CD14-positive monocyte (primary cell): ENCODE measurements around the gene S100A14. TPM values are rescaled to one million over a fixed set of nuclear protein-coding genes. Genes with fewer than 3 reads are reported as not detected.

Experiments
- DNase-seq, 3 donors: peaks; one replicate each; pipeline ENCODE4 v3.0.0-alpha.2; 2011 to 2022
- H2AFZ ChIP-seq: 2 replicates; pipeline ENCODE4 v1.6.0; 2012; ENCODE audit warnings: mild to moderate bottlenecking, low read depth, low read length, inconsistent platforms; ENCODE audit not compliant: insufficient read depth, poor library complexity, severe bottlenecking
- H3K27ac ChIP-seq, 2 donors: 1 replicate in 1 of 2; 2 replicates in 1 of 2; pipeline ENCODE4 v1.5.1; 2012 to 2013; ENCODE audit warnings: low read length in 2 of 2, control low read depth in 1 of 2, inconsistent platforms in 1 of 2, low read depth in 1 of 2, mild to moderate bottlenecking in 1 of 2
- H3K27me3 ChIP-seq, 2 donors: one replicate each; pipeline versions ENCODE4 v1.6.0 to v1.6.1; 2011 to 2013; ENCODE audit warnings: low read length in 2 of 2; ENCODE audit not compliant: control insufficient read depth in 2 of 2, insufficient read depth in 2 of 2
- H3K36me3 ChIP-seq, 2 donors: replicated peaks in 1 of 2; 1 replicate in 1 of 2; 2 replicates in 1 of 2; pipeline versions ENCODE4 v1.5.1 to v1.6.1; 2012 to 2013; ENCODE audit warnings: low read length in 2 of 2, control low read depth in 1 of 2, inconsistent platforms in 1 of 2, mild to moderate bottlenecking in 1 of 2; ENCODE audit not compliant: insufficient read depth in 2 of 2, control insufficient read depth in 1 of 2
- H3K4me1 ChIP-seq, 2 donors: 1 replicate in 1 of 2; 2 replicates in 1 of 2; pipeline versions ENCODE4 v1.5.1 to v1.6.1; 2012 to 2013; ENCODE audit warnings: low read length in 2 of 2, control low read depth in 1 of 2, inconsistent platforms in 1 of 2, mild to moderate bottlenecking in 1 of 2, moderate library complexity in 1 of 2; ENCODE audit not compliant: insufficient read depth in 2 of 2, control insufficient read depth in 1 of 2
- H3K4me2 ChIP-seq: replicated peaks from 2 replicates; pipeline ENCODE3; 2012; ENCODE audit warnings: low read length, moderate library complexity, mild to moderate bottlenecking; ENCODE audit not compliant: poor library complexity, severe bottlenecking; ENCODE audit errors: extremely low read depth
- H3K4me3 ChIP-seq, 3 experiments: fragments of 200-600 bp in 1 of 3; sonication (generic) in 1 of 3; replicated peaks in 1 of 3; 1 replicate in 2 of 3; 2 replicates in 1 of 3; pipeline ENCODE4 v1.5.1; 2011 to 2013; ENCODE audit warnings: low read length in 3 of 3, mild to moderate bottlenecking in 3 of 3, control low read depth in 2 of 3, low read depth in 2 of 3, inconsistent platforms in 1 of 3, moderate library complexity in 1 of 3
- H3K79me2 ChIP-seq: 2 replicates; pipeline ENCODE4 v1.6.0; 2012; ENCODE audit warnings: mild to moderate bottlenecking, control low read depth, inconsistent platforms, low read length, moderate library complexity; ENCODE audit not compliant: insufficient read depth
- H3K9ac ChIP-seq: 2 replicates; pipeline ENCODE4 v1.6.0; 2017; ENCODE audit warnings: low read length, mild to moderate bottlenecking; ENCODE audit not compliant: insufficient read depth, poor library complexity, severe bottlenecking
- H3K9me3 ChIP-seq, 2 donors: replicated peaks in 1 of 2; 1 replicate in 1 of 2; 2 replicates in 1 of 2; pipeline versions ENCODE4 v1.5.1 to v1.6.1; 2012 to 2013; ENCODE audit warnings: low read length in 2 of 2, control low read depth in 1 of 2; ENCODE audit not compliant: control insufficient read depth in 1 of 2, insufficient read depth in 1 of 2
- H4K20me1 ChIP-seq: 2 replicates; pipeline ENCODE4 v1.6.0; 2012; ENCODE audit warnings: mild to moderate bottlenecking, low read length, control low read depth, moderate library complexity; ENCODE audit not compliant: insufficient read depth
- H3K27ac Mint-ChIP-seq, 7 donors: one replicate each; pipeline ENCODE4 v1.8.0; 2020; ENCODE audit warnings: mild to moderate bottlenecking in 7 of 7, mixed read lengths in 7 of 7, moderate library complexity in 6 of 7, inconsistent platforms in 2 of 7
- H3K27me3 Mint-ChIP-seq, 3 donors: one replicate each; pipeline ENCODE4 v1.8.0; 2021 to 2022; ENCODE audit warnings: low read depth in 3 of 3, mild to moderate bottlenecking in 3 of 3, mixed read lengths in 3 of 3, moderate library complexity in 3 of 3, inconsistent platforms in 1 of 3
- H3K36me3 Mint-ChIP-seq, 2 donors: one replicate each; pipeline ENCODE4 v1.8.0; 2020; ENCODE audit warnings: mixed read lengths in 2 of 2, inconsistent platforms in 1 of 2, mild to moderate bottlenecking in 1 of 2
- H3K4me1 Mint-ChIP-seq: one replicate; pipeline ENCODE4 v1.8.0; 2020; ENCODE audit warnings: mild to moderate bottlenecking, mixed read lengths
- H3K4me3 Mint-ChIP-seq, 2 donors: one replicate each; pipeline ENCODE4 v1.8.0; 2020; ENCODE audit warnings: mild to moderate bottlenecking in 2 of 2, mixed read lengths in 2 of 2, moderate library complexity in 1 of 2
- H3K9me3 Mint-ChIP-seq, 7 donors: one replicate each; pipeline ENCODE4 v1.8.0; 2020 to 2022; ENCODE audit warnings: mixed read lengths in 7 of 7, mild to moderate bottlenecking in 6 of 7, moderate library complexity in 6 of 7, inconsistent platforms in 2 of 7
- WGBS: methylation state at CpG from one replicate; pipeline ENCODE4 v1.1.5; 2013; ENCODE audit warnings: missing lambda C conversion rate; ENCODE audit not compliant: insufficient coverage; 5-methylcytosine and 5-hydroxymethylcytosine counted together
- intact Hi-C, 2 donors: fragments of 100-400 bp; cut with micrococcal nuclease; formaldehyde crosslinking; loops; one replicate each; pipeline versions ENCODE4 v1.15.0 to v1.15.1; 2023
- polyA plus RNA-seq, 3 donors: library from polyadenylated mRNA; depleted of rRNA in 1 of 3; unstranded in 2 of 3; stranded (reverse) in 1 of 3; fragments of 300-500 nt in 2 of 3; fragments of >200 nt in 1 of 3; fragmentation: Illumina TruSeq in 2 of 3; gene quantifications; 1 replicate in 2 of 3; 2 replicates in 1 of 3; pipeline ENCODE4 v1.2.3, GENCODE V29; 2012 to 2021
- TF ChIP-seq, protein P1 (sequence below): fragments of 200-600 bp; IDR thresholded peaks from one replicate; pipeline ENCODE4 v1.8.0; 2022; ENCODE audit warnings: antibody characterized with exemption, mild to moderate bottlenecking

The S100A14 gene
- polyA plus RNA-seq, 3 donors = 0.08 TPM; not detected in 2

DNA sequence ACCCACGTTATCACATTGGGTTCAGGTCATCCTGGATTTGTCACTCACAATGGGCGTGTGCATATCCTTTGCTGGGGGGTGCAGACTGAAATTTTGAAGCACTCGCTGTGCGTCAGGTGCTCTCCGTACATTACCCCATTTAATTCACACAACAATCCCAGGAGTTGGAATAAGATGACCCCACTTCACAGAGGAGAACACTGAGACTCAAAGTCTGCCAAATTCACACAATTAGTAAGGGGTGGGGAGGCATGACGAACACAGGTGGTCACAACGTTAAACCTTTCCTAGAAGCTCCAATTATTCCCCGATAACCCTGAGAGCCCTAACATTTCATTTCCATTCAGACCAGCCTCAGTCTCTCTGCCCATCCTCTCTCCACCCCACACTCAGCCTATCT lies 46.7 kb downstream of the S100A14 start:
- Histone ChIP-seq H3K9me3 (no peaks in the 10 kb centered on the region), H3K9ac (no peak overlapping the region), H3K36me3 (no peaks in the 10 kb centered on the region), H4K20me1 (no peaks in the 10 kb centered on the region), H3K27ac (no peak overlapping the region), H3K4me2 (no peak overlapping the region), H3K79me2 (peaks cover 13% of the 10 kb centered on the region), H2AFZ (no peak overlapping the region), H3K4me1 (peaks cover 68% of the 10 kb centered on the region in 2 donors), H3K4me3 (no peak overlapping the region), H3K27me3 (no peaks in the 10 kb centered on the region)
- no peaks in the 10 kb centered on the region for H3K9me3 Mint-ChIP-seq
- H3K4me1 Mint-ChIP-seq = peaks cover 66% of the 10 kb centered on the region
- 92% methylated on average over 4 of the region's 8 CpGs for WGBS
- H3K27me3 Mint-ChIP-seq = peaks cover 0 to 8% (median 2%) of the 10 kb centered on the region in 3 donors
- TF ChIP-seq, protein P1, sequence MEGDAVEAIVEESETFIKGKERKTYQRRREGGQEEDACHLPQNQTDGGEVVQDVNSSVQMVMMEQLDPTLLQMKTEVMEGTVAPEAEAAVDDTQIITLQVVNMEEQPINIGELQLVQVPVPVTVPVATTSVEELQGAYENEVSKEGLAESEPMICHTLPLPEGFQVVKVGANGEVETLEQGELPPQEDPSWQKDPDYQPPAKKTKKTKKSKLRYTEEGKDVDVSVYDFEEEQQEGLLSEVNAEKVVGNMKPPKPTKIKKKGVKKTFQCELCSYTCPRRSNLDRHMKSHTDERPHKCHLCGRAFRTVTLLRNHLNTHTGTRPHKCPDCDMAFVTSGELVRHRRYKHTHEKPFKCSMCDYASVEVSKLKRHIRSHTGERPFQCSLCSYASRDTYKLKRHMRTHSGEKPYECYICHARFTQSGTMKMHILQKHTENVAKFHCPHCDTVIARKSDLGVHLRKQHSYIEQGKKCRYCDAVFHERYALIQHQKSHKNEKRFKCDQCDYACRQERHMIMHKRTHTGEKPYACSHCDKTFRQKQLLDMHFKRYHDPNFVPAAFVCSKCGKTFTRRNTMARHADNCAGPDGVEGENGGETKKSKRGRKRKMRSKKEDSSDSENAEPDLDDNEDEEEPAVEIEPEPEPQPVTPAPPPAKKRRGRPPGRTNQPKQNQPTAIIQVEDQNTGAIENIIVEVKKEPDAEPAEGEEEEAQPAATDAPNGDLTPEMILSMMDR = no peak
- intact Hi-C loops = loop anchor here (5.0 kb wide), 2 partner anchors 57 to 1522 kb away; no protein-coding TSS in a partner anchor
- no peak overlapping the region for H3K4me3 Mint-ChIP-seq
- H3K36me3 Mint-ChIP-seq = peaks cover 0 to 5% of the 10 kb centered on the region in 2 donors
- no peak for DNase-seq
- H3K27ac Mint-ChIP-seq = peak overlapping the region in 1 of 7 donors; percentile 21

GRCh38 chr1:153568367-153569099 lies 47.6 kb downstream of the S100A14 start:
- H3K27ac Mint-ChIP-seq = peak overlapping the region; percentile 23 to 100 (median 94)
- peak overlapping the region in 1 of 3 experiments; percentile 52 for H3K4me3 ChIP-seq
- H3K27ac ChIP-seq = peak overlapping the region in 1 of 2 donors; percentile 97
- H2AFZ ChIP-seq = peak overlapping the region; percentile 74
- no peaks in the 10 kb centered on the region for H4K20me1 ChIP-seq
- H3K9me3 ChIP-seq = no peaks in the 10 kb centered on the region
- TF ChIP-seq, protein P1 = peak; percentile 98
- peak overlapping the region; percentile 59 for H3K4me2 ChIP-seq
- H3K27me3 ChIP-seq = no peaks in the 10 kb centered on the region
- peaks cover 0 to 8% (median 2%) of the 10 kb centered on the region in 3 donors for H3K27me3 Mint-ChIP-seq
- DNase-seq = peak; percentile 80 to 85 (median 83)
- H3K4me1 Mint-ChIP-seq = peaks cover 69% of the 10 kb centered on the region
- intact Hi-C loops = loop anchor here (1.0 to 5.0 kb wide), 4 partner anchors 35 to 1521 kb away; no protein-coding TSS in a partner anchor
- H3K79me2 ChIP-seq = peaks cover 13% of the 10 kb centered on the region
- H3K9ac ChIP-seq = peak overlapping the region; percentile 24
- H3K36me3 ChIP-seq = no peaks in the 10 kb centered on the region
- H3K9me3 Mint-ChIP-seq = no peaks in the 10 kb centered on the region
- peak overlapping the region; percentile 79 to 86 for H3K4me3 Mint-ChIP-seq
- WGBS = 16% methylated on average over 20 of the region's 25 CpGs
- peaks cover 0 to 5% of the 10 kb centered on the region in 2 donors for H3K36me3 Mint-ChIP-seq
- H3K4me1 ChIP-seq = peaks cover 73% of the 10 kb centered on the region in 2 donors
